ENCODE data around the gene RAB11B. TPM values are rescaled to one million over a fixed set of nuclear protein-coding genes. Genes with fewer than 3 reads are reported as not detected.

Gene RAB11B
- 60.8 and 104 TPM in 2 replicates for total RNA-seq

DNA sequence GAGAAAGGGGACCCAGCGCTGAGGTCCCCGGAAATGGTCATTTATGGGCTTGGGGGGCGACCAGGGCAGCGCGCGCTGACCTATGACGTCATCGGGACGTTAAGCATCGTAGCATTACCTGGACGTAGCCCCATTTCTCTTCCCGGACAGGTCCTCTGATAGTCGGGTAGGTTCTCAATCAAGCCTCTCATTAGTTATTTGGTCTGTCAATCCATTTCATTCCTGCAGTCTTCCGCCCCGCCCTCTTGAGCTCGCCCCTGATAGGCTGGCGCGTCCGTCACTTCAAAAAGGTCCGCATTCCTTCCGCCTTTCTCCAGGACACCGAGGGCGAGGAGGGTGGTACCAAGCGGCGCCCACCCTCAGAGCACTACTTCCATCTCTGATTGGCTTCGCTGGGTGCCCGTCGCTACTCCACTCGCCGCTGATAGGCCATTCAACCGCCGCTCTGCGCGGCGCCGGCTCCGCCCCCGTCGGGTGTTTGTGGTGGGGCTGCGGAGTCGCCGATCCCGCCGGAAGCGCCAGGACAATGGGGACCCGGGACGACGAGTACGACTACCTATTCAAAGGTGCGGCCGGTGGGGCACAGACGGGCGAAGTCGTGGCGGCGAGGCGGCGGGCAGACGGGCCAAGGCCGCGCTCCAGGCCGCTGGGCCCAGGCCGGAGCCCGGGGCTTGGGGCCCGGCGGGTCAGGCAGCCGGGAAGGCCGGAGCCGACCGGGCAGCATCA lies at the start of gene RAB11B:
Gene RAB11B (plus strand): TSS at position 470 of the 726 bp plus-strand sequence. CDS start 57 bp downstream, at position 527.

DNA sequence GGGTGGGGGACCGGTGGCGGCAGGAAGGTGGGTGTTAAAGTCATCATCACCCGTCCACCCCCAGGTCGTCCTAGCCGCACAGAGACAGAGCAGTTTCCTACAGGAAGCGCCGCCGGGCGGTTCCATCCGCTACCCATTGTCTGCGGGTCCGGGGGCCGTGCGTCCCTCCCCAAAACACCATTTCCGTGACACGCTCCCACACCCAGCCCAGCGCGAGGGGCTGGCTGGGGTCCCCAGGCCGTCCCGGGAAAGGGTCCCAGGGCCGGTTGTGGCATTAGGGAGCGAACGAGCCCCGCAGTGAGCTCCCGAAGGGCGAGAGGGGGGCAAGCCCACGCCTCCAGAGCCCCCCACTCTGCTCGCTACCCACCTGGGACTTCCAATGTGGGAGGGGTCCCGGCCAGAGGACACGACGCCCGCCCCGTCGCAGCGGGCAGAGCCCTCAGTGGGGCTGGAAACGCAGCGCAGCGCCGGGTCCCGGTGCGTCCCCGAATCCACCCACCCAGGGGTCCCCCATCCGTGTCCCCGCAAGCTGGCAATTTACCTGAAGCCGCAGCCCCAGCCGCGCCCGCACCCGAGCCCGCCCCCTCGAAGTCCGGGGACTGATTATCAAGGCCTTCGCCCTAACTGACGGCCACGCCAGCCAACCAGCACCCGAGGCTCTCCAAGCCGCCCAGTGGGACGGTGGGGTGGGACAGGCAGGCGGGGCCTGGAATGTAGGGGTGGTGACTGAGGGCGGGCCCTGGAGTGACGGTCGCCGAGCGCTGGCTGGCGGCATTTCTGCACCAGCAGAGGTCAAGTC lies 47.3 kb upstream of the RAB11B start, which contains the start of gene KANK3:
Gene KANK3 (minus strand): TSS at position 579 of the 799 bp plus-strand sequence. CDS start 5,434 bp downstream, outside the sequence.

DNA sequence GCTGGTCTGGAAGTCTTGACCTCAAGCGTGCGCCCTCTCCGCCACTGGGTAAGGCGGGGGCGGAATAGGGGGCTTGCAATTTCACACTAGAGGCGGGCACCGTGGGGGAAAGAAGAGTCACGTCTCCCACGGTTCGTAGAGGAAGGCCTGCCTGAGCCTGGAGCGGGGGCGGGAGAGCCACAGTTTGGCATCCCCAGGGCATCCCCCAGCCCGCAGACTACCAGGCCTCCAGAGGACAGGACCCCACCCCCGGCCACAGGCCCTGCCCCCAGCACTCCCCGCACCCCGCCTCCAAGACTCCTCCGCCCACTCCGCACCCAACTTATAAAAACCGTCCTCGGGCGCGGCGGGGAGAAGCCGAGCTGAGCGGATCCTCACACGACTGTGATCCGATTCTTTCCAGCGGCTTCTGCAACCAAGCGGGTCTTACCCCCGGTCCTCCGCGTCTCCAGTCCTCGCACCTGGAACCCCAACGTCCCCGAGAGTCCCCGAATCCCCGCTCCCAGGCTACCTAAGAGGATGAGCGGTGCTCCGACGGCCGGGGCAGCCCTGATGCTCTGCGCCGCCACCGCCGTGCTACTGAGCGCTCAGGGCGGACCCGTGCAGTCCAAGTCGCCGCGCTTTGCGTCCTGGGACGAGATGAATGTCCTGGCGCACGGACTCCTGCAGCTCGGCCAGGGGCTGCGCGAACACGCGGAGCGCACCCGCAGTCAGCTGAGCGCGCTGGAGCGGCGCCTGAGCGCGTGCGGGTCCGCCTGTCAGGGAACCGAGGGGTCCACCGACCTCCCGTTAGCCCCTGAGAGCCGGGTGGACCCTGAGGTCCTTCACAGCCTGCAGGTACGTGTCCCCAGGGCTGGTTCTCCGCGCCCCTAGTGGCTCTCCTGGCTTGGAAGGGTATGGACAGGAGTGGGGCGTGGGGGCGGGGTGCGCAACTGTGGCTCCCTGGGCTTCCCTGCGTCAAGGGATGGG lies 26.1 kb upstream of the RAB11B start, which contains the start of gene ANGPTL4:
Gene ANGPTL4 (plus strand): TSS at position 353 of the 969 bp plus-strand sequence. CDS start 167 bp downstream, at position 520.

DNA sequence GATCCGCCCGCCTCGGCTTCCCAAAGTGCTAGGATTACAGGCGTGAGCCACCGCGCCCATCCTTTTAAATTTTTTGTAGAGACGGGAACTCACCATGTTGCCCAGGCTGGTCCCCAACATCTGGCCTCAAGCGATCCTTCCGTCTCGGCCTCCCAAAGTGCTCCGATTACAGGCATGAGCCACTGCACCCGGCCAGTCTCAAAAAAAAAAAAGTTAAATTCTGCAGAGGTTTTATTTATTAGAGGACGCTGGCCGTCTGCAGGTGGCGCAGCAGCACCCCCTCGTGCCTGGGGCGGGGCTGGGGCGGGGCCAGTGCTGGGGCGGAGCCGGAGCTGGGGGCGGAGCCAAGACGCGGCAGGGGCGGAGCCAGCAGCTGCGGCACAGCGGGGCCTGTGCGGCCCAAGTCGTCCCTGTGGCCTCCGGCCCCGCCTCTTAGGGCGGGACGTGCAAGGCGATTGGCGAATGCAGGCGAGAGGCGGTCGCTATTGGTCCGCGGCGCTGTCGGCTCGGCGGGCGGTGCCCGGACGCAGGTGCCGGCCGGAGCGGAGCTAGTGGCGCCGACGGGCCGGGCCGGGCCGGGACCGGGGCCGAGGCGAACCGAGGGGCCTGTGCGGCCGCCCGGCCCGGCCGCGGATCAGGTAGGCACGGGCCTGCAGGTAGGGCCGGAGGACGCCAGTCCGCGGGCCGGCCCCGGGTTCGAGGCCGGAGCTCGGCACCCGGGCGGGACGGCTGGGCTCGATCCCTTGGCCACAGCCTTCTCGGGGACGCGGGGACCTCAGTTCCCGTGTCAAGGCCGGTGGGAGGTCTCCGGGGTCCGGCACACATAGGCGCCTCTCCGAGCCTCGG lies 22.8 kb downstream of the RAB11B start, which contains the start of gene MARCHF2:
Gene MARCHF2 (plus strand): TSS at position 523 of the 846 bp plus-strand sequence. CDS start 8,536 bp downstream, outside the sequence.

DNA sequence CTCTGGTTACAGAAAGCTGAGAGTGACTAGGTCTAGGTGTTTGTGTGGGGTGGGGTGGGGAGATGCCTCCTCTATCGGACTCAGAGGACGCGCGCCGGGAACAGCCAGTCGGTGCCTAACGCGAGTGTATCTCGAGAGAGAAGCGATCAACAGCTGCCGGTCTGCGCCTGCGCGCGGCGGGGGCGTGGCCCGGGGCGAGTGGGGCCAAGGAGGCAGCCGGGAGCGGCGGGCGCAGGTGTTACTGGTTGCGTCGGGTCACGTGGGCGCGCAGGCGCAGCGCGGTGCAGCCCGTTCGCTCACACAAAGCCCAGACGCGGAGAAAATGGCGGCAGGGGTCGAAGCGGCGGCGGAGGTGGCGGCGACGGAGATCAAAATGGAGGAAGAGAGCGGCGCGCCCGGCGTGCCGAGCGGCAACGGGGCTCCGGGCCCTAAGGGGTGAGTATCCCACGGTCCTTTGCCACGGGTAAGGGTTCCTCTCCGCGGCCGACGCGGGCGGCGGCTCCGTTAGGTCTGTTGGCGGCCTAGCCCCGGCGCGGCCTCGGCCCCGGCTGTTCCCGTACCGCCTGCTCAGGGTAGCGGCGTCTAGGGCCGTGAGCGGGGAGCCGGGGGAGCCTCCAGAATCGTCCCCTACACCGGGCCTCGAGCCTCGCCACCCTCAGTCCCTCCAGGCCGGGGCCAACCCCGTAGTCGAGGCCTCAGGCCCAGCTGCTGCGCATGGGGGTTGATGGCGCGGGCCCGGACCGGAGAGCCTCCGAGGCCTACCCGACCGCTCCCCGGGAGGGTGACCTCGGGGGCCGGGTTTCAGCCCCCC lies 54.7 kb downstream of the RAB11B start, which contains the start of gene HNRNPM:
Gene HNRNPM (plus strand): TSS at position 299 of the 811 bp plus-strand sequence. CDS start 24 bp downstream, at position 323.

Other genes starting within 250 kb of the RAB11B start
- gene FBN3, start 240.8 kb upstream of the RAB11B start, total RNA-seq: under 0.01 TPM in 1 of 2 replicates, not detected in the other
- gene CERS4, start 181.0 kb upstream of the RAB11B start, total RNA-seq: 10.4 and 57.3 TPM in 2 replicates
- gene CD320, start 82.0 kb upstream of the RAB11B start, total RNA-seq: 70.0 and 158 TPM in 2 replicates
- gene NDUFA7, start 69.0 kb upstream of the RAB11B start, total RNA-seq: 31.1 and 63.6 TPM in 2 replicates
- gene RPS28, start 68.9 kb upstream of the RAB11B start, total RNA-seq: 361 and 456 TPM in 2 replicates
- 0.65 and 0.76 TPM in 2 replicates for gene KANK3, start 47.1 kb upstream of the RAB11B start, total RNA-seq
- gene ANGPTL4, start 26.2 kb upstream of the RAB11B start, total RNA-seq: 5.1 and 28.2 TPM in 2 replicates
- gene MARCHF2, start 22.9 kb downstream of the RAB11B start, total RNA-seq: 90.9 and 115 TPM in 2 replicates
- gene HNRNPM, start 54.6 kb downstream of the RAB11B start, total RNA-seq: 57.8 and 136 TPM in 2 replicates
- not detected in 2 replicates for gene PRAM1, start 112.3 kb downstream of the RAB11B start, total RNA-seq
- 18.1 and 18.5 TPM in 2 replicates for gene ZNF414, start 123.8 kb downstream of the RAB11B start, total RNA-seq
- 0.25 TPM in 1 of 2 replicates, not detected in the other for gene MYO1F, start 187.1 kb downstream of the RAB11B start, total RNA-seq
- 5.5 and 22.7 TPM in 2 replicates for gene ADAMTS10, start 220.4 kb downstream of the RAB11B start, total RNA-seq
- gene NFILZ, start 240.3 kb downstream of the RAB11B start, total RNA-seq: not detected in 2 replicates